A673 (cell line): Measurements from ENCODE around the gene JOSD2.

Experiments
- EZH2 ChIP-seq: fragments of 200-600 bp; sonication (generic); IDR thresholded peaks from 2 replicates; pipeline ENCODE4 v1.6.1; 2017; ENCODE audit warnings: borderline replicate concordance, low read depth, mild to moderate bottlenecking, mixed read lengths, antibody characterized with exemption, low read length; ENCODE audit not compliant: poor library complexity, severe bottlenecking
- TF ChIP-seq, protein P1 (sequence below): fragments of 300-800, 200-600 bp; sonication (generic); conservative IDR thresholded peaks from 2 replicates; pipeline ENCODE4 v1.5.1; 2017; ENCODE audit warnings: low read depth, mild to moderate bottlenecking, antibody characterized with exemption, low read length, moderate library complexity, mixed read lengths

DNA sequence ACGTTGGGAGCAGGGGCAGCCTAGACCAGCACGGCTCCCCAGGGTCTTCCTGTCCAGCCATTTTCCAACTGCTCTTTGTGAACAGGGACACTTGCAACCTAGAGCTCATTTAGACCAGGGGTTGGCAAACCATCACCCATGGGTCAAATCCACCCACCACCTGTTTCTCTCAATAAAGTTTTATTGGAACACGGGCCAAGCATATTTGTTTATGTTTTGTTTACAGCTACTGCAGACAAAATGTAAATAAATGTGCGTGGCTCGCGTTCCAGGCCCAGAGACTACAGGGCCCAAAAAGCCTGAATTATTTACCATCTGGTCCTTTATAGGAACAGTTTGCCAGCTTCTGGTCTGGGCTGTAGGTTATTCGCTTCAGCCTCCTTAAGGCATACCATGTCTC, 48.0 kb downstream of the JOSD2 start:
- TF ChIP-seq, protein P1, sequence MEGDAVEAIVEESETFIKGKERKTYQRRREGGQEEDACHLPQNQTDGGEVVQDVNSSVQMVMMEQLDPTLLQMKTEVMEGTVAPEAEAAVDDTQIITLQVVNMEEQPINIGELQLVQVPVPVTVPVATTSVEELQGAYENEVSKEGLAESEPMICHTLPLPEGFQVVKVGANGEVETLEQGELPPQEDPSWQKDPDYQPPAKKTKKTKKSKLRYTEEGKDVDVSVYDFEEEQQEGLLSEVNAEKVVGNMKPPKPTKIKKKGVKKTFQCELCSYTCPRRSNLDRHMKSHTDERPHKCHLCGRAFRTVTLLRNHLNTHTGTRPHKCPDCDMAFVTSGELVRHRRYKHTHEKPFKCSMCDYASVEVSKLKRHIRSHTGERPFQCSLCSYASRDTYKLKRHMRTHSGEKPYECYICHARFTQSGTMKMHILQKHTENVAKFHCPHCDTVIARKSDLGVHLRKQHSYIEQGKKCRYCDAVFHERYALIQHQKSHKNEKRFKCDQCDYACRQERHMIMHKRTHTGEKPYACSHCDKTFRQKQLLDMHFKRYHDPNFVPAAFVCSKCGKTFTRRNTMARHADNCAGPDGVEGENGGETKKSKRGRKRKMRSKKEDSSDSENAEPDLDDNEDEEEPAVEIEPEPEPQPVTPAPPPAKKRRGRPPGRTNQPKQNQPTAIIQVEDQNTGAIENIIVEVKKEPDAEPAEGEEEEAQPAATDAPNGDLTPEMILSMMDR: no peak
- no peak for TF ChIP-seq EZH2
